ENCODE results near the gene TNFRSF1B.
A peak's percentile ranks its signal among the peaks of the same experiment; 100 is the strongest.

Gene TNFRSF1B

GRCh38 chr1:12188657-12189327 lies 22.0 kb downstream of the TNFRSF1B start:
- no peaks in the 10 kb centered on the region for H3K4me1 ChIP-seq (ENCODE audit: control insufficient read depth, insufficient read depth, low read length)
- H3K4me3 ChIP-seq (ENCODE audit: low read depth, low read length): no peak overlapping the region
- no peaks in the 10 kb centered on the region for H3K9me3 ChIP-seq (ENCODE audit: control insufficient read depth, insufficient read depth, low read depth, low read length)
- ChIA-PET POLR2A (no interaction called here), CTCF (interaction anchor here (0.6 to 1.5 kb wide), 4 partner anchors 18 to 64 kb away, joined by 3 to 5 read pairs (median 4); no protein-coding TSS in a partner anchor)
- no peaks in the 10 kb centered on the region for H3K36me3 ChIP-seq (ENCODE audit: control insufficient read depth in 2 of 2, insufficient read depth in 1 of 2, low read length in 2 of 2)
- TF ChIP-seq ZNF10 (tag by site-specific recombination; IDR thresholded peaks at IDR 0.05) (0 out of 2 replicates have a peak, but pooled peaks have one; percentile 14), ZNF785 (tag by site-specific recombination; IDR thresholded peaks at IDR 0.05) (no peak)
- H3K27ac ChIP-seq (ENCODE audit: extremely low read depth, low read depth, low read length): no peak overlapping the region

- no peak overlapping the region for H3K4me3 ChIP-seq (ENCODE audit: low read depth, low read length)
- TF ChIP-seq ZNF548 (tag by site-specific recombination; IDR thresholded peaks at IDR 0.05): no peak
- 0 out of 2 replicates have a peak, but pooled peaks have one; percentile 6 for TF ChIP-seq ZNF664 (tag by site-specific recombination; IDR thresholded peaks at IDR 0.05)
- H3K9me3 ChIP-seq (ENCODE audit: control insufficient read depth, insufficient read depth, low read depth, low read length): no peaks in the 10 kb centered on the region
- no peak overlapping the region for H3K27ac ChIP-seq (ENCODE audit: extremely low read depth, low read depth, low read length)
- no peaks in the 10 kb centered on the region for H3K4me1 ChIP-seq (ENCODE audit: control insufficient read depth, insufficient read depth, low read length)
- ChIA-PET CTCF (interaction anchor here (0.6 to 1.5 kb wide), 3 partner anchors 19 to 65 kb away, joined by 3 to 5 read pairs (median 5); no protein-coding TSS in a partner anchor), POLR2A (no interaction called here)
- no peaks in the 10 kb centered on the region for H3K36me3 ChIP-seq (ENCODE audit: control insufficient read depth in 2 of 2, insufficient read depth in 1 of 2, low read length in 2 of 2)
Observed at GRCh38 chr1:12189328-12189682, 22.5 kb downstream of the TNFRSF1B start.

DNA sequence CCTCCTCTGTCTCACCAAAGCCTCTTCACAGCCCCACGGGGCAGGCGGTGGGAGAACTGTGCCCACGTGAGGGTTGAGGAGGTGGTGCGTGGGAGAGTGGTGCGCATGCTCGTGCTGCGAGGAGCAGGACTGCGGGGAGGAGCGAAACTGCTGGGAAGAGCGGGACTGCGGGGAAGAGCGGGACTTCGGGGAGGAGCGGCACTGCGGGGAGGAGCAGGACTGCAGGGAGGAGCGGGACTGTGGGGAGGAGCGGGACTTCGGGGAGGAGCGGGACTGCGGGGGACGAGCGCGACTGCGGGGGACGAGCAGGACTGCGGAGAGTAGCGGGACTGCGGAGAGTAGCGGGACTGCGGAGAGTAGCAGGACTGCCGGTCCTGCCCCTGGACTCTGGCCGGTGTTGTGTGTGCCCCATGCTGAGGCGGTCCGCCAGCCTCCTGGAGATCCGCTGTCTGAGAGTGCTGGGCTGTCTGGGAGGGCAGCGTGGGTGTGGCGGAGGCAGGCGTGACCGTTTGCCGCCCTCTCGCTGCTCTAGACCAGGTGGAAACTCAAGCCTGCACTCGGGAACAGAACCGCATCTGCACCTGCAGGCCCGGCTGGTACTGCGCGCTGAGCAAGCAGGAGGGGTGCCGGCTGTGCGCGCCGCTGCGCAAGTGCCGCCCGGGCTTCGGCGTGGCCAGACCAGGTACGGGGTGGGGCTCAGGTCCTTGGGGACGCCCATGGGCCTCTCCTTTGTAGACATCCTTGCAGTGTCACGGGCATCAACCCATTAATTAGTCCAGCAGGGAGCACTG lies 24.6 kb downstream of the TNFRSF1B start:
- H3K27ac ChIP-seq (ENCODE audit: extremely low read depth, low read depth, low read length): no peak overlapping the region
- ChIA-PET POLR2A (no interaction called here), CTCF (interaction anchor here (1.2 kb wide), 1 partner anchor 69 kb away, joined by 3 read pairs; no protein-coding TSS in a partner anchor)
- TF ChIP-seq ZNF623 (tag by site-specific recombination; IDR thresholded peaks at IDR 0.05) (no peak), ZFHX2 (tag by site-specific recombination; conservative IDR thresholded peaks at IDR 0.05) (peak; percentile 56), SP3 (tag by site-specific recombination; IDR thresholded peaks at IDR 0.05) (no peak), ZNF600 (tag by site-specific recombination; IDR thresholded peaks at IDR 0.05) (peak; percentile 38; the same call in 1 of the 2 replicates), GLIS1 (tag by site-specific recombination; IDR thresholded peaks at IDR 0.05) (peak; percentile 29; the same call in 1 of the 2 replicates), EGR2 (tag by site-specific recombination; IDR thresholded peaks at IDR 0.05; ENCODE audit: low read depth) (peak; percentile 78), ZNF341 (tag by site-specific recombination; IDR thresholded peaks at IDR 0.05; ENCODE audit: low read depth) (peak; percentile 96), ZNF394 (tag by site-specific recombination; IDR thresholded peaks at IDR 0.05; ENCODE audit: borderline replicate concordance) (peak; percentile 71; the same call in 1 of the 2 replicates)
- H3K36me3 ChIP-seq (ENCODE audit: control insufficient read depth in 2 of 2, insufficient read depth in 1 of 2, low read length in 2 of 2): no peaks in the 10 kb centered on the region
- H3K4me1 ChIP-seq (ENCODE audit: control insufficient read depth, insufficient read depth, low read length): no peaks in the 10 kb centered on the region
- H3K4me3 ChIP-seq (ENCODE audit: low read depth, low read length): no peak overlapping the region
- H3K9me3 ChIP-seq (ENCODE audit: control insufficient read depth, insufficient read depth, low read depth, low read length): no peaks in the 10 kb centered on the region

DNA sequence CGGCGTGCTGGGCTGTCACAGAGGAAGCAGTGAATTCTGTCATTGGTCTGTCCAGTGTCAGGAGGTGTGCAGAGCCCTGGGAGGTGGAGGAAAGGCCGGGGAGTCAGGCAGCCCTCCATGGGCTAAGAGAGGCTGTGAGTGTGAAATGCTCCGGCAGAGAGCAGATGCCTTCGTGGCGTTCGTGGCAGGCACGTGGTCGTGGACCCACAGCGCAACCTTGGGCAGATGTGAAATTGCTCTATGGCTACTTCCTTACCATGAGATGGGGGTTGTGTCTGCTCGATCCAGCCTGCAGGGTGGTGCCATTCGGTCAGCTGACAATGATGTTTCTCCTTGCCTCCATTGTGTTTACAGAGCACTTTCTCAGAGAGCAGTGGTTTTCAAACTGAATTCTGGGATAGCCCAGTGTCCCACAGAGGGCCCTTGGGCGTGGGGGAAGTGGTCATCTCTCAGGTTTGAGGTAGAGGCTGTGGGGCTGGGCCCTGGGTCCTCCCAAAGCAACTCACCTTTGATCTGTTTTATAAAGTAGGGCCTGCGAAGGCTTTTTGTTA lies 27.9 kb downstream of the TNFRSF1B start:
- Histone ChIP-seq H3K4me1 (ENCODE audit: control insufficient read depth, insufficient read depth, low read length) (no peaks in the 10 kb centered on the region), H3K9me3 (ENCODE audit: control insufficient read depth, insufficient read depth, low read depth, low read length) (no peaks in the 10 kb centered on the region), H3K27ac (ENCODE audit: extremely low read depth, low read depth, low read length) (no peak overlapping the region), H3K36me3 (ENCODE audit: control insufficient read depth in 2 of 2, insufficient read depth in 1 of 2, low read length in 2 of 2) (no peaks in the 10 kb centered on the region), H3K4me3 (ENCODE audit: low read depth, low read length) (no peak overlapping the region)
- POLR2A ChIA-PET: no interaction called here
- TF ChIP-seq ZSCAN16 (tag by site-specific recombination; IDR thresholded peaks at IDR 0.05): peak; percentile 64; the same call in 1 of the 2 replicates
- no peak for TF ChIP-seq ZNF248 (tag by site-specific recombination; IDR thresholded peaks at IDR 0.05)
- CTCF ChIA-PET: interaction anchor here (1.0 to 2.7 kb wide), 2 partner anchors 9 to 69 kb away, joined by 3 to 13 read pairs; no protein-coding TSS in a partner anchor

Data from HEK293 (cell line).